HepG2 (cell line): Measurements from ENCODE around the gene FGD5. TPM values are rescaled to one million over a fixed set of nuclear protein-coding genes. Genes with fewer than 3 reads are reported as not detected.
A peak's percentile ranks its signal among the peaks of the same experiment; 100 is the strongest.

Experiments
- ASH2L ChIP-seq: fragments of 300-600, 200-600 bp; sonication (generic); IDR thresholded peaks from 2 replicates; pipeline ENCODE4 v1.7.0; 2017; ENCODE audit warnings: low read depth, mild to moderate bottlenecking, moderate library complexity, mixed read lengths, low read length; ENCODE audit not compliant: insufficient read length
- CEBPB ChIP-seq: IDR thresholded peaks from 2 replicates; pipeline ENCODE4 v1.6.1; 2011; ENCODE audit warnings: low read depth, low read length, improper control_type of control experiment, borderline replicate concordance
- GTF3A ChIP-seq: sonication (generic); formaldehyde crosslinking; conservative IDR thresholded peaks from 2 replicates; pipeline ENCODE4 v1.4.0; 2020; ENCODE audit warnings: mild to moderate bottlenecking, missing genetic modification reagents
- JARID2 ChIP-seq: sonication (generic); formaldehyde crosslinking; IDR thresholded peaks from 2 replicates; pipeline ENCODE4 v1.8.1; 2023; ENCODE audit warnings: missing genetic modification reagents, inconsistent platforms; ENCODE audit not compliant: insufficient replicate concordance
- NONO ChIP-seq, 2 experiments: fragments of 450-650 bp in 1 of 2; sonication (generic) in 1 of 2; formaldehyde crosslinking in 1 of 2; IDR thresholded peaks in 1 of 2; conservative IDR thresholded peaks in 1 of 2; 2 replicates each; pipeline versions ENCODE4 v1.6.1 to v1.8.0; 2017 to 2022; ENCODE audit warnings: mild to moderate bottlenecking in 1 of 2, missing genetic modification reagents in 1 of 2, moderate library complexity in 1 of 2
- REL ChIP-seq: sonication (generic); formaldehyde crosslinking; conservative IDR thresholded peaks from 2 replicates; pipeline ENCODE4 v1.8.0; 2022; ENCODE audit warnings: mild to moderate bottlenecking, missing genetic modification reagents, moderate library complexity
- ZNF12 ChIP-seq: sonication (generic); formaldehyde crosslinking; IDR thresholded peaks from 2 replicates; pipeline ENCODE4 v1.5.0; 2020; ENCODE audit warnings: missing genetic modification reagents
- polyA plus RNA-seq, 8 experiments: library from polyadenylated mRNA; depleted of rRNA in 3 of 8; stranded (reverse) in 7 of 8; unstranded in 1 of 8; fragments of >200 nt; fragmentation: Illumina TruSeq in 4 of 8; extraction: Trizol in 4 of 8; gene quantifications; 2 replicates each; pipeline versions ENCODE4 v1.2.1 to v1.2.3, GENCODE V29; 2011 to 2016; ENCODE audit warnings: low read depth in 4 of 8, missing spikeins in 1 of 8, mixed read lengths in 1 of 8; ENCODE audit not compliant: insufficient read depth in 1 of 8
- total RNA-seq, 5 experiments: library from RNA; depleted of rRNA; stranded (reverse); fragments of >200 nt; fragmentation: Illumina TruSeq; extraction: Trizol; gene quantifications; 2 replicates each; pipeline ENCODE4 v1.2.3, GENCODE V29; 2016; ENCODE audit warnings: low read depth in 1 of 5
- TF ChIP-seq, protein P1 (sequence below): sonication (generic); formaldehyde crosslinking; IDR thresholded peaks from 2 replicates; pipeline ENCODE4 v1.5.0; 2020; ENCODE audit warnings: missing genetic modification reagents
- TF ChIP-seq, protein P2 (sequence below): IDR thresholded peaks from 2 replicates; pipeline ENCODE4 v1.6.1; 2016; ENCODE audit warnings: missing biosample characterization, missing genetic modification reagents, low read depth
- TF ChIP-seq, protein P3 (sequence below): sonication (generic); formaldehyde crosslinking; IDR thresholded peaks from 2 replicates; pipeline ENCODE4 v1.8.1; 2022; ENCODE audit warnings: mild to moderate bottlenecking, missing genetic modification reagents
- TF ChIP-seq, protein P4 (sequence below): sonication (generic); formaldehyde crosslinking; IDR thresholded peaks from 2 replicates; pipeline ENCODE4 v1.4.0; 2020; ENCODE audit warnings: missing genetic modification reagents, borderline replicate concordance
- TF ChIP-seq, protein P5 (sequence below): sonication (generic); formaldehyde crosslinking; IDR thresholded peaks from 2 replicates; pipeline ENCODE4 v1.4.0; 2020; ENCODE audit warnings: missing genetic modification reagents, borderline replicate concordance
- TF ChIP-seq, protein P6 (sequence below): sonication (generic); formaldehyde crosslinking; IDR thresholded peaks from 2 replicates; pipeline ENCODE4 v1.4.0; 2020; ENCODE audit warnings: missing genetic modification reagents, mild to moderate bottlenecking, borderline replicate concordance
- TF ChIP-seq, protein P7 (sequence below): IDR thresholded peaks from 2 replicates; pipeline ENCODE4 v1.6.1; 2016; ENCODE audit warnings: low read depth, control low read depth

The FGD5 gene
- total and polyA plus RNA-seq, 2 of the 13 experiments (the other 11 are each of a cell fraction or from before 2014, with no cell fraction given), result 0.17 TPM; not detected in 1

DNA sequence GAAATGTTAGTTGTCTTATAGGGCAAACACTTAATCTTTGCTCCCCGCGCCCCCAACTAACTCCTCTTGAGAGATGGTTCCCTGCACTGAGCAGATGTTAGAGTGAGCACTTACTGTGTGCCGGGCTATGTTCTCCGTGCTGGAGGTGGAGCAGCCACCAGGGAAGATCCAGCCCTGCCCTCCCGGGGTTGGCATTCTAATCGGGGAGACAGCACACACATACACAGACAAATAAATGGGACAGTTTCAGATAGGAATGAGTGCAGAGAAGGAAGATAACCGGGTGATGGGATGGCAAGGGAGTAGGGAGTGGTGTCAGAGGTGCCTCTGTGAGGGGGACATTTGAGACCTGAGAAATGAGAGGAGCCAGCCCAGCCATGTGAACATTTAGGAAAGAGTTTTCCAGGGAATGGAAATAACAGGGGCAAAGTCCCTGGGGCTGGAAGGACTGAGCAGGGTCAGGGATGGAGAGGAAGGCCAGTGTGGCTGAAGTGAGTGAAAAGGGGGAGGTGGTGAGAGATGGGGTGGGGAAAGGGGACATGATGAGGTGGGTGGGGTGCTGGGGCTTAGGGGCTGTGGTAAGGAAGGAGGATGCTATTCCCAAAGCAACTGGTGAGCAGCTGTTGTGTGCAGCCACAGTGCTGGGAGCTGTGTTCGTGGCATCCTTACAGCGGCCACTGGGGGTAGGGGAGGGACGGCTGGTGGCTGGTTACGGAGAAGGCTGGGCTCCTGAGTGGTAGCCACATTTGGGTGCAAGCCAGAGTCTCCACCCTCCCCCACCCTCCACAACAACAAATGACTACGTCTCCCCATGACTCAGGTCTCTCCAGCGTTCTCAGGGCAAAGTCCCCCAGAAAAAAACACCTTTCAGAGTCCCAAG is 15.4 kb upstream of the FGD5 start (continued):
- TF ChIP-seq, protein P1, sequence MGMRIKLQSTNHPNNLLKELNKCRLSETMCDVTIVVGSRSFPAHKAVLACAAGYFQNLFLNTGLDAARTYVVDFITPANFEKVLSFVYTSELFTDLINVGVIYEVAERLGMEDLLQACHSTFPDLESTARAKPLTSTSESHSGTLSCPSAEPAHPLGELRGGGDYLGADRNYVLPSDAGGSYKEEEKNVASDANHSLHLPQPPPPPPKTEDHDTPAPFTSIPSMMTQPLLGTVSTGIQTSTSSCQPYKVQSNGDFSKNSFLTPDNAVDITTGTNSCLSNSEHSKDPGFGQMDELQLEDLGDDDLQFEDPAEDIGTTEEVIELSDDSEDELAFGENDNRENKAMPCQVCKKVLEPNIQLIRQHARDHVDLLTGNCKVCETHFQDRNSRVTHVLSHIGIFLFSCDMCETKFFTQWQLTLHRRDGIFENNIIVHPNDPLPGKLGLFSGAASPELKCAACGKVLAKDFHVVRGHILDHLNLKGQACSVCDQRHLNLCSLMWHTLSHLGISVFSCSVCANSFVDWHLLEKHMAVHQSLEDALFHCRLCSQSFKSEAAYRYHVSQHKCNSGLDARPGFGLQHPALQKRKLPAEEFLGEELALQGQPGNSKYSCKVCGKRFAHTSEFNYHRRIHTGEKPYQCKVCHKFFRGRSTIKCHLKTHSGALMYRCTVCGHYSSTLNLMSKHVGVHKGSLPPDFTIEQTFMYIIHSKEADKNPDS (CRISPR knock-in tag), result no peak
- TF ChIP-seq, protein P2, sequence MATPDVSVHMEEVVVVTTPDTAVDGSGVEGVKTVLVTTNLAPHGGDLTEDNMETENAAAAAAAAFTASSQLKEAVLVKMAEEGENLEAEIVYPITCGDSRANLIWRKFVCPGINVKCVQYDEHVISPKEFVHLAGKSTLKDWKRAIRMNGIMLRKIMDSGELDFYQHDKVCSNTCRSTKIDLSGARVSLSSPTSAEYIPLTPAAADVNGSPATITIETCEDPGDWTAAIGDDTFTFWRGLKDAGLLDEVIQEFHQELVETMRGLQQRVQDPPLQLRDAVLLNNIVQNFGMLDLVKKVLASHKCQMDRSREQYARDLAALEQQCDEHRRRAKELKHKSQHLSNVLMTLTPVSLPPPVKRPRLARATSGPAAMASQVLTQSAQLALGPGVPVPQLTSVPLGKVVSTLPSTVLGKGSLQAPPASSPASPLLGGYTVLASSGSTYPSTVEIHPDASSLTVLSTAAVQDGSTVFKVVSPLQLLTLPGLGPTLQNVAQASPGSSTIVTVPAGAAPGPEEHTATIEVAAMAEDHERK (CRISPR knock-in tag), result no peak
- TF ChIP-seq CEBPB, result no peak
- TF ChIP-seq, protein P3, sequence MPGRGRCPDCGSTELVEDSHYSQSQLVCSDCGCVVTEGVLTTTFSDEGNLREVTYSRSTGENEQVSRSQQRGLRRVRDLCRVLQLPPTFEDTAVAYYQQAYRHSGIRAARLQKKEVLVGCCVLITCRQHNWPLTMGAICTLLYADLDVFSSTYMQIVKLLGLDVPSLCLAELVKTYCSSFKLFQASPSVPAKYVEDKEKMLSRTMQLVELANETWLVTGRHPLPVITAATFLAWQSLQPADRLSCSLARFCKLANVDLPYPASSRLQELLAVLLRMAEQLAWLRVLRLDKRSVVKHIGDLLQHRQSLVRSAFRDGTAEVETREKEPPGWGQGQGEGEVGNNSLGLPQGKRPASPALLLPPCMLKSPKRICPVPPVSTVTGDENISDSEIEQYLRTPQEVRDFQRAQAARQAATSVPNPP, result no peak
- no peak for TF ChIP-seq NONO (IDR thresholded peaks at IDR 0.05)
- no peak for TF ChIP-seq NONO (CRISPR knock-in tag; conservative IDR thresholded peaks at IDR 0.05)
- no peak for TF ChIP-seq ASH2L
- TF ChIP-seq ZNF12, result no peak
- TF ChIP-seq, protein P4, sequence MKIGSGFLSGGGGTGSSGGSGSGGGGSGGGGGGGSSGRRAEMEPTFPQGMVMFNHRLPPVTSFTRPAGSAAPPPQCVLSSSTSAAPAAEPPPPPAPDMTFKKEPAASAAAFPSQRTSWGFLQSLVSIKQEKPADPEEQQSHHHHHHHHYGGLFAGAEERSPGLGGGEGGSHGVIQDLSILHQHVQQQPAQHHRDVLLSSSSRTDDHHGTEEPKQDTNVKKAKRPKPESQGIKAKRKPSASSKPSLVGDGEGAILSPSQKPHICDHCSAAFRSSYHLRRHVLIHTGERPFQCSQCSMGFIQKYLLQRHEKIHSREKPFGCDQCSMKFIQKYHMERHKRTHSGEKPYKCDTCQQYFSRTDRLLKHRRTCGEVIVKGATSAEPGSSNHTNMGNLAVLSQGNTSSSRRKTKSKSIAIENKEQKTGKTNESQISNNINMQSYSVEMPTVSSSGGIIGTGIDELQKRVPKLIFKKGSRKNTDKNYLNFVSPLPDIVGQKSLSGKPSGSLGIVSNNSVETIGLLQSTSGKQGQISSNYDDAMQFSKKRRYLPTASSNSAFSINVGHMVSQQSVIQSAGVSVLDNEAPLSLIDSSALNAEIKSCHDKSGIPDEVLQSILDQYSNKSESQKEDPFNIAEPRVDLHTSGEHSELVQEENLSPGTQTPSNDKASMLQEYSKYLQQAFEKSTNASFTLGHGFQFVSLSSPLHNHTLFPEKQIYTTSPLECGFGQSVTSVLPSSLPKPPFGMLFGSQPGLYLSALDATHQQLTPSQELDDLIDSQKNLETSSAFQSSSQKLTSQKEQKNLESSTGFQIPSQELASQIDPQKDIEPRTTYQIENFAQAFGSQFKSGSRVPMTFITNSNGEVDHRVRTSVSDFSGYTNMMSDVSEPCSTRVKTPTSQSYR (CRISPR knock-in tag), result peak; percentile 51
- TF ChIP-seq, protein P5, sequence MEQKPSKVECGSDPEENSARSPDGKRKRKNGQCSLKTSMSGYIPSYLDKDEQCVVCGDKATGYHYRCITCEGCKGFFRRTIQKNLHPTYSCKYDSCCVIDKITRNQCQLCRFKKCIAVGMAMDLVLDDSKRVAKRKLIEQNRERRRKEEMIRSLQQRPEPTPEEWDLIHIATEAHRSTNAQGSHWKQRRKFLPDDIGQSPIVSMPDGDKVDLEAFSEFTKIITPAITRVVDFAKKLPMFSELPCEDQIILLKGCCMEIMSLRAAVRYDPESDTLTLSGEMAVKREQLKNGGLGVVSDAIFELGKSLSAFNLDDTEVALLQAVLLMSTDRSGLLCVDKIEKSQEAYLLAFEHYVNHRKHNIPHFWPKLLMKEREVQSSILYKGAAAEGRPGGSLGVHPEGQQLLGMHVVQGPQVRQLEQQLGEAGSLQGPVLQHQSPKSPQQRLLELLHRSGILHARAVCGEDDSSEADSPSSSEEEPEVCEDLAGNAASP (CRISPR knock-in tag), result no peak
- TF ChIP-seq JARID2 (CRISPR knock-in tag), result no peak
- TF ChIP-seq, protein P6, sequence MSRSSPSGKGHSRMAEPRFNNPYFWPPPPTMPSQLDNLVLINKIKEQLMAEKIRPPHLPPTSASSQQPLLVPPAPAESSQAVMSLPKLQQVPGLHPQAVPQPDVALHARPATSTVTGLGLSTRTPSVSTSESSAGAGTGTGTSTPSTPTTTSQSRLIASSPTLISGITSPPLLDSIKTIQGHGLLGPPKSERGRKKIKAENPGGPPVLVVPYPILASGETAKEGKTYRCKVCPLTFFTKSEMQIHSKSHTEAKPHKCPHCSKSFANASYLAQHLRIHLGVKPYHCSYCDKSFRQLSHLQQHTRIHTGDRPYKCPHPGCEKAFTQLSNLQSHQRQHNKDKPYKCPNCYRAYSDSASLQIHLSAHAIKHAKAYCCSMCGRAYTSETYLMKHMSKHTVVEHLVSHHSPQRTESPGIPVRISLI, result peak; percentile 87
- TF ChIP-seq REL (CRISPR knock-in tag), result no peak
- no peak for TF ChIP-seq GTF3A (CRISPR knock-in tag)
- TF ChIP-seq, protein P7, sequence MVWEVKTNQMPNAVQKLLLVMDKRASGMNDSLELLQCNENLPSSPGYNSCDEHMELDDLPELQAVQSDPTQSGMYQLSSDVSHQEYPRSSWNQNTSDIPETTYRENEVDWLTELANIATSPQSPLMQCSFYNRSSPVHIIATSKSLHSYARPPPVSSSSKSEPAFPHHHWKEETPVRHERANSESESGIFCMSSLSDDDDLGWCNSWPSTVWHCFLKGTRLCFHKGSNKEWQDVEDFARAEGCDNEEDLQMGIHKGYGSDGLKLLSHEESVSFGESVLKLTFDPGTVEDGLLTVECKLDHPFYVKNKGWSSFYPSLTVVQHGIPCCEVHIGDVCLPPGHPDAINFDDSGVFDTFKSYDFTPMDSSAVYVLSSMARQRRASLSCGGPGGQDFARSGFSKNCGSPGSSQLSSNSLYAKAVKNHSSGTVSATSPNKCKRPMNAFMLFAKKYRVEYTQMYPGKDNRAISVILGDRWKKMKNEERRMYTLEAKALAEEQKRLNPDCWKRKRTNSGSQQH (CRISPR knock-in tag), result no peak
